ENCODE results near the gene CGB2.
"Not testable (repeated sequence)": the region's sequence is repeated elsewhere in the genome, so short reads cannot be mapped to it uniquely, and the experiment has no call there.

Gene CGB2

DNA sequence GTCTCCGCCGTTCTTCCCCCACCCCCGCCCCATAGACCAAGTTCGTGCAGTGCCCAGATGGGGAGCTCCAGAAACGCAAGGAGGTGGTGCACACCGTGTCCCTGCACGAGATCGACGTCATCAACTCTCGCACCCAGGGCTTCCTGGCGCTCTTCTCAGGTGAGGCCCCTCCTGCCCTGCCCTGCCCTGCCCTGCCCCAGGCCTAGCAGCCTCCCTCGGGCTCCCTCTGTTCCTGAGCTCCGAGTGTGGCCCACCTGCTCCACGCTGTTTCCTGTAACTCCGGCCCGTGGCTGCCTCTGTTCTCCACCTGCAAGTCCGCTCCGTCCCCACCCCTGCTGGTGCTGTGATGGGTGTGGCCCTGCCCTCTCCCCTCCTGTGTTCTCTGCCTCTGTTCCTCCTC lies 21.2 kb upstream of the CGB2 start:
- DNase-seq (ENCODE audit: low spot score), result no peak

DNA sequence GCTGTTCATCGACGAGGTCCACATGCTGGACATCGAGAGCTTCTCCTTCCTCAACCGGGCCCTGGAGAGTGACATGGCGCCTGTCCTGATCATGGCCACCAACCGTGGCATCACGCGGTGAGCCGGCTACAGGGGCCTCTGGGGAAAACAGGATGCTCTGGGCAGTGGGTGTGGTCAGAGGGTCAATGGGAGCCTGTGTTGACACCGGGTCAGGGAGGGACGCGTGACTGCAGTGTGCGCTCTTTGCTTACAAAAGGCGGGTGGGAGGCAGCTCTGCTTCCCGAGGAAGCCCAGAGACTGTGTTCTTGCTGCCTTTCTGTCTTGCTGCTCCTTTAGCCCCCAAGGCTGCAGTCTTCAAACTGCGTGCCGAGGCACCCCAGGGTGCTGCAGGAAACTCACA lies 20.5 kb upstream of the CGB2 start:
- no peak for DNase-seq (ENCODE audit: low spot score)

DNA sequence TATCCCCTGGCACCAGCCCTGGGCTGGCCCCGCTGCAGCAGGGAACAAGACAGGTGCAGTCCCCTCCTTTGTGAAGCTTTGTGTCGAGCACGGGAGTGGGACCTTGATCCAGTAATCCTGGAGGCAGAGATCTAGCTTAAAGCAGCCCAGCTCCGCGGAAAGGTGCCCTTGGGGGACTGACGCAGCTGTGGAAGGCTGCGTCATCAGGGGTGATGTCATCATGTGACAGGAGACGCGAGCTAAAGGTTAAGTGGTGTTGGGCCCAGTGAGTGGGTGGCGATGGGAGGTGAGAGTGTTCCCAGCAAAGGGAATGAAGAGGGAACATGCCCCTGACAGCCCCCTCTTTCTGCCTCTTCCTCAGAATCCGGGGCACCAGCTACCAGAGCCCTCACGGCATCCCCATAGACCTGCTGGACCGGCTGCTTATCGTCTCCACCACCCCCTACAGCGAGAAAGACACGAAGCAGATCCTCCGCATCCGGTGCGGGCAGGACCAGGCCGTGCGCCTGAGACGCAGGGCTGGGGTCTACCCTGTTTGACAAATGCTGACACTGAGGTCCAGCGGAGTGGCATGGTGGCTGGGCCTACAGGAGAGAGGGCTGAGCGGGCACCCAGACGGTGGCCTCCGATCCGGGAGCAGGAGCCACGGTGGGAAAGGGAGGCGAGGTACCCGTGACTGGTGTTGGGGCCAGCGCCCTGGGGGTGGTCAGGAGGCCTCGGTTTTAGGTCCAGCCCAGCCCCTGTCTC lies 17.4 kb upstream of the CGB2 start:
- DNase-seq (ENCODE audit: low spot score), result no peak

DNA sequence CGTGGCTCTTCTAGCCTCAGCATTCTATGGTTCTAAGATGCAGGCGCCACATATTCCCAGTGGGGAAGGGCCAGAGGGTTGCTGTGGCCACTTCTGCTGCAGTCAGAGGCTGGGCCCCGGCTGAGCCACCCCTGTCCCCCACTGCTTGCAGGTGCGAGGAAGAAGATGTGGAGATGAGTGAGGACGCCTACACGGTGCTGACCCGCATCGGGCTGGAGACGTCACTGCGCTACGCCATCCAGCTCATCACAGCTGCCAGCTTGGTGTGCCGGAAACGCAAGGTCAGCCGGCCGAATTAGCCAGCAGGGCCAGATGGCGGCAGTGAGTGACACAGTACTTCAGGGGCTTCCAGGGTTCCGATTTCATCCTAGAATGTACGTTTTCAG lies 16.8 kb upstream of the CGB2 start:
- no peak for DNase-seq (ENCODE audit: low spot score)

DNA sequence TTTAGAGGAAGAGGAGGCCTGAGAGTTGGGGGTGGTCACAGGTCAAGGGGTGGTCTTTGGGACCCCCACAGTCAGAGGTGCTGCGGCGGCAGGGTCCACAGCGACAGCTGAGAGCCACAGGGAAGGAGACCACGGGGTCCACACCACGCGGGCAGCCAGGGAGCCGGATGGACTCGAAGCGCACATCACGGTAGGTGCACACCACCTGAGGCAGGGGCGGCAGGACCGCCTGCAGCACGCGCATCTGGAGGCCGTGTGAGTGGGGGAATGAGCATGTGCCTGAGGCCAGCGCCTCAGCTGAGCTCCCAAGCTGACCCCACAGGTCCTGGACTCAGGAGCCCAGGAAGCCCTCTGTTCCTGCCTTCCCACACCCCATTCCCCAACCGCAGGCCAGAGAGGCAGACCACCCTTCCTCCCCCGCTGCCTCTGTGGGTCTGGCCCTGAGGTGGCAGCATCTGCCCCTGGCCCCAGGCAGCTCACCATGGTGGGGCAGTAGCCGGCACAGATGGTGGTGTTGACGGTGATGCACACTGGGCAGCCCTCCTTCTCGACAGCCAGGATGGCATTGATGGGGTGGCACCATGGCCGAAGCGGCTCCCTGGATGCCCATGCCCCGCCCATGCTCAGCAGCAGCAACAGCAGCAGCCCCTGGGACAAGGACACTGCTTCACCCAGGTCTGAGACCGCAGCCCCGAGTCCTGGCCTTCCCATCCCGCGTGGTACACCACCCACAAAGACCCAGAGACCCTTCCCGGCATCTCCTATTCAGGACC lies 15.4 kb upstream of the CGB2 start:
- no peak for DNase-seq (ENCODE audit: low spot score)

DNA sequence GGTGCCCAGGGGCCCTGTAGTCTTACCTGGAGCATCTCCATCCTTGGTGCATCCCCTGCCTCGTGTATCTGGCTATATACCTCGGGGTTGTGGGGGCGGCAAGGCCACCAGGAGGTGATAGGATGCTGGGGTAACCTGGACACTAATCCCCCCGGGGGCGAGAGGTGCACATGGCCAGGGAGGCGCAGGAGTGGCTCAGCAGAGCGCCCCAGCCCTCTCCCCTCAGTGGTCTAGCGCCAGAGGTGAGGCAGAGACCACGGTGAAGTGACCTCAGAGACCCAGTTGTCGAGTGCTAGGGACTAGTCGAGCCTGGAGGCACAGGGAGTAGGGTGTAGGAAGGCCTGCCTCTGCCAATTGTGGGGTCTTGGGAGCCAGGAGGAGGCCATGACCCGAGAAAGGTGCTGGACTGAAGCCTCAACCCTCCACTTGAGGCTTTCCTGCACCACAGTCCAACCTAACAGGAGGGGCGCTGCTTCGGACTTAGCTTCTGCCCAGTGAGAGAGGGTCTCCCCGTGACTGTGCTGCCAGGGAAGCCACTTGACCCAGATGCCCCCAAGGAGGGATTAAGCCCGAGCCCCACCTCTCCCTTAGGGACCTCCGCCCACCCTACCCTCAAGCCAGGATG lies 14.5 kb upstream of the CGB2 start, which contains the start of gene LHB:
TSS of gene LHB (minus strand) at position 51 of the 625 bp plus-strand sequence. CDS start at position 41, 10 bp downstream.
- no peak for DNase-seq (ENCODE audit: low spot score)

DNA sequence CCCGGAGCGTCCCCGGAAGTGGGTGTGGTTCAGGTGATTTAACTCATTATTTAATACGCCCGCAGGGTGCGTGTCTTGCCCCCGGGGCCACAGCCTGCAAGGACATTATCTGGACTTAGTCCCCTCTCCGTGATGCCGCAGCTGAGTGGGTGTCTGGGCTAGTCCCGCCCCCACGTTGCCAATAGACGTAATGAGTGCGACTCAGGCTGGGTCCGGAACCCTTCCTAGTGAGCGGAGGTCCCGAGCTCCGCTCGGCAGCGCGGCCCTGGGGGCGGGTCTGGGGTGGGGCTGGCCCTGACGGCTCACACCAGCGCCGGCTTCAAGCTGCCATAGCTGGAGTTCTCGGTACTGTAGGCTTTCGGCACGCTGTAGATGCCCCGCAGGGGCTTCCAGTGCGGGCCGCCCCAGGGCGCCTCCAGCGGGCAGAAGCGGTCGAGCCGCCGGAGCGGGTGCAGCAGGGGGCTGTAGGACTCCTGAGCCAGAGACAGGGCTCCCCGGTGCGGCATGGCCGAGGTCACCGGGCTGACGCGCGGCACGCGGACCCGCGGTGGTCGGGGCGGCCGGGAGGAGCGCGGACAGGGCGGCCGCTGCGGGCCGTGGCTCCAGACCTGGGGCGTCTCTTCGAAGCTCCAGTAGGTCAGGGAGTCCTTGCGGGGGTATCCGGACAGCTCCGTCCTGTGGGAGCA lies 13.9 kb upstream of the CGB2 start:
- peak; percentile 13 for DNase-seq (ENCODE audit: low spot score)

DNA sequence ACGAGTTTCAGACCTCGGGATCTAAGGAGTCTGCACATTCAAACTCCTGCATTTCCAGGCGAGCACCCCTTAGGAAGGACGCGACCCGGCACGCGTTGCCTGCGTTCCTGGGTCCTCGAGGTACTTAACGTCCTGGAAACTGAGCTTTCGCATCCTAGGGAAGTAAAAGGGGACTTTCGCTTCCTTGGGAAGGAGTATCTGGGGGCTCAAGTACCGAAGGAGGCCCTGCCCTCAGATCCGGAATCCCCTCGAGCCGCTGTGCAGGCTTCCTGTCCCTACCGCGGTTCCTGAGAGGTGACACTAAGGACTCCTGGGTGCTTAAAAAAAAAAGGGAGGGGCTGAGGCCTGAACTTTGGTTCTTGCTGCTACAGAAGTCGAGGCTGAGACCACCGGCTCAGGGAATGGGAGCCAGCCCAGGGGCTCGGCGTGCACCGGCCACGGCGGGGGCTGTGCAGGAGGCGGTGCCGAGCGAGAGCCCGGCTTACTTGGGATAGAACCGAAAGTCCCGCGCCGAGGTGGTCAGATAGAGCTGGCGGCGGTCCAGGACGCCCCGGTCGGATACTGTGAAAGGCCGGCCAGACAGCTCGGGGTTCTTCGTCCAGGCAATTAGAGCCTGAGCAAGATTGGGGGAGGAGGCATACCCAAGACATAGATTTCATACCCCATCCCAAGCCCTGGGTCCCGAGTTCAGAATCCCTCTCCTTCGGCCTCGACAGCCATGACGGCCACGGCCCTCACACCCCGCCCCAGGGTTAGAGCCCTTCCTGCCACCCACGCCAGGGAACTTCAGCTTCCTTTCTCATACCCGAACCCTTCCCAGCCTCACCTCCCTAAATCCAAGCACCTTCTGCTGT lies 13.1 kb upstream of the CGB2 start:
- DNase-seq (ENCODE audit: low spot score), result not testable (repeated sequence)

DNA sequence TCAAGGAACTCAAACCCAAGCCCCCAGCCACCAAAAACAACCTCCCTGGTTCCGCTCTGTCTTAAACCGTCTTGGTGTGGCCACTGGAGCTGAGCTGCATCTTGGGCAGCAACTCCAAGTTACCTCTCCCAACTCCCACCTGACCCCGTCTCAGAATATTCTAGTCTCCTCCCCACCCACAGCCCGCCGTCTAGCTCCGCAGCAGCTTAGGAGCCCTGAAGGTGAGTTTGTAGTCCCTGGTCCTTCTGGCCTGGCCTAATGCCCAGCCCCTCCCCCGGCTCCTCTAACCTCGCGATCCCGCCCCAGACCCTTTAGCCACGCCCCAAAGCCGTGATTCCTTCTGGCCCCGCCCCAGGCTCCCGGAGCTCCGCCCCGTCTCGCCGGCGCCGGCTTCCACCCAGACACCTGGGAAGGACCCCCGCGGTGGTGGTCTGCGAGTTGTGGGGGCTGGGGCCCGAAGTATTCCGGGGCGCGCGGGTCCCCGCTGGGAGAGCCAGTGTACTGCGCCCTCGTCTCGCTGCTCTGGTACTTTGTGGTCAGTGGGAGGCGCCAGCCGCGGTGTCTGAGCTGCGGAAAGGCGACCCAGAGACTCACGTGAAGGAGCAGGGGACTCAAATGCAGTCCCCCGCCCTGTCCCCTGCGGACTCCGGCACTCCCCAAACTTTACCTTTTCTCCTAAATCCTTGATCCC lies 12.3 kb upstream of the CGB2 start:
- DNase-seq (ENCODE audit: low spot score), result no peak

DNA sequence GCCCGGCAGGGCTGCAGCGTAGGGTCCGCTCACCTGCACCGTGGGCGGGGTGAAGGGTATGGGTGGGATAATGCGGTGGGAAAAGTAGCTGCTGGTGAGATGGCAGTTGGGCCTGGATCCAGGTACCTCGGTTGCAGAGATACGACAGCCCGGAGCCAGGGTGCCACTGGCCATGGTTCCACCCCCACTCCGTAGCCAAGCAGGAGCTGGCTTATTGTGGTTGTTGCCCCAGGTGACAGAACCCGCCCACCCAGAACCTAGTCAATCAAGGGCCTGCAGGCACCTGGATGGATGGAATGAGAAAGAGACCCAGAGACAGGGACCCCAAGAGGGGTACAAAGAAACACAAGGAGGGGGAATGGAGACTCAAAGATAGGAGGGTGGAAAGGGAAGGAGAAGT lies 11.3 kb upstream of the CGB2 start:
- no peak for DNase-seq (ENCODE audit: low spot score)

DNA sequence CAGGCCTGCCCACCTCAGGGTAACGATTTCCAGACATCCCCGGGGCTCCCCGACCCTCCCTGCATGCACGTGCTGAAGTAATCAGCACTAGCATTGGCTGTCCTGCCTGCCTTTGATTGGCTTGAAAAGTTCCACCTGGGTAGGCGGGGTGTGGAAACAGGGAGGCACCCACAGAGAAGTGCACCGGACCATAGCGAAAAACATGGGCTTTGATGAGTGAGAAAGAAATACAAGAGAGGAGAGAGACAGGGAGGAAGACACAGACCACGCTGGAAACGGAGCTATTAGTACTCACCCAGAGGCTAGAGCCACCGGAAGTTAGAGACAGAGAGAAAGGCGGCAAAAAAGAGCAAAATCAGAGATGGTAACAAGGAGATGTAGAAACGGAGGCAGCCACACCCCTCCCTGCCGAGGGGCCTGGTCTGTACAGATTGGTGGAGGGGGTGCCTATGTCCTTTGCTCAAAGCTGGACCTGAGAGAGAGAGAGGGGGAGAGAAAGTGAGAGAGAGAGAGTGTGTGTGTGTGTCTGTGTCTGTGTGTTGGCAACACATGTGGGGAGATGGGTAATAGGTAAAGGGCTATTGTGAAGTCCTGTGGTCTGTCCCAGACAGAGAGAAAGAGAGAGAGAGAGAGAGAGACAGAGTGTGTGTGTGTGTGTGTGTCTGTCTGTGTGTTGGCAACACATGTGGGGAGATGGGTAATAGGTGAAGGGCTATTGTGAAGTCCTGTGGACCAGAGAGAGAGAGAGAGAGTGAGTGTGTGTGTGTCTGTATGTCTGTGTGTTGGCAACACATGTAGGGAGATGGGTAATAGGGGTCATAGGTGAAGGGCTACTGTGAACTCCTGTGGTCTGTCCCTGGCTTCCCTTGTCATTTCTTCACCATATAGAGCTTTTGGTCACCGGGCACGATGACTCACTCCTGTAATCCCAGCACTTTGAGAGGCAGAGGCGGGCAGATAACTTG lies 10.5 kb upstream of the CGB2 start:
- no peak for DNase-seq (ENCODE audit: low spot score)

DNA sequence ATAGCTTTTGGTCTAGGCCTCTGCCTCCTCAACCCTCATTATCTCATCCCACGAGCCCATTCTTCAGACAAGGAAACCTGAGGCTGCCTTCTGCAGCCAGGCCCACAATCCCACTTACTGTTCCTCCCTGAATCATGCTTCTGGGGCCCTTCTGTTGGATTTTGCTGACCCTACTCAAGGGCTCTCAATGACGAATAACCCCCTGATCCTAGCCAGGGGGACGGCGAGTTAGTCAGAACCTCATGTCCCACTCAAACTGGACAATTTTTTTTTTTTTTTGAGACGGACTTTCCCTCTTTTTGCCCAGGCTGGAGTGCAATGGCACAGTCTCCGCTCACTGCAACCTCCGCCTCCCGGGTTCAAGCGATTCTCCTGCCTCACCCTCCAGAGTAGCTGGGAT lies 9.6 kb upstream of the CGB2 start:
- DNase-seq (ENCODE audit: low spot score), result no peak

DNA sequence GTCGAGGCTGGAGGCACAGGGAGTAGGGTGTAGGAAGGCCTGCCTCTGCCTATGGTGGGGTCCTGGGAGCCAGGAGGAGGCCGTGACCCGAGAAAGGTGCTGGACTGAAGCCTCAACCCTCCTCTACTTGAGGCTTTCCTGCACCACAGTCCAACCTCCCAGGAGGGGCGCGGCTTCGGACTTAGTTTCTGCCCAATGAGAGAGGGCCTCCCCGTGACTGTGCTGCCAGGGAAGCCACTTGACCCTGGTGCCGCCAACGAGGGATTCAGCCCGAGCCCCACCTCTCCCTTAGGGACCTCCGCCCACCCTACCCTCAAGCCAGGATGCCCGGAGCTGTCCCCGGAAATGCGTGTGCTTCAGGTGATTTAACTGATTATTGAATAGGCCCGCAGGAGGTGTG lies 7.5 kb upstream of the CGB2 start, which contains the start of gene CGB3:
TSS of gene CGB3 (minus strand) at position 101 of the 400 bp plus-strand sequence. CDS start 362 bp downstream, outside the sequence.
- DNase-seq (ENCODE audit: low spot score), result not testable (repeated sequence)

DNA sequence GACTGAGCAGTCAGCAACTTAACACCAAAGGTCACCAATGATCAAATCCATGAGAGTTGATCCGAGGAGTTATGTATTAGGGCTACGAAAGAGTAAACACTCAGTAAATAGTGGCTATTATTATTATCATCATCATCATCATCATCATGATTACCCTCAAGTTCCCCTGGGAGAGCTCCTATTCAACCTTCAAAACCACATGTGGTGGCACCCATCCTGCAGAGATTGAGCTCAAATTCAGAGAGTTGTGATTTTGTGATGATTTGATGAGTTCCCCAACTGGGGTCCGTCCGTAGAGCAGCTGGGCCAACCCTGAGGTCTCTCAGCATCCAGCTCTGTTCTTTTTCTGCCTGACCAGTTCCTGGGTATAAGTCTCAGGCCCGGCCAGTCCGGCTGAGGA lies 6.6 kb upstream of the CGB2 start:
- DNase-seq (ENCODE audit: low spot score), result not testable (repeated sequence)

DNA sequence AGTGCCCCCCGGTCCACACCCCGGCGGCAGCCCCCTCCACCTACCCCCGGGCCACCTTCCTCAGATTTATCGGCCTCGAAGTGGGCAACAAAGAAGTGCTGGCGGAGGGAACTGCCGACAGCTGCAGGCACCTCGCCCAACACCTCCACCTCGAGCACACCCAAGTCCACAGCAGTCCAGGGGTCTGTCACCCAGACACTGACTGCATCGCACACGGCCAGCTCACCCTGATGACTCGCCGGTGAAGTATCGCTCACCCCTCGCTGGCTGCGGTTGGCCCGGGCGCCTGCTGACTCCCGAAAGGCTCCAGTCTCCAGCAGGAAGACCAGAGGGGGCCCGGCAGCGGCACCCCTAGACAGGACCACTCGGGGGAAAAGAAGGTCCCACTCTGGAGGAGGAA lies 6.1 kb upstream of the CGB2 start:
- not testable (repeated sequence) for DNase-seq (ENCODE audit: low spot score)

DNA sequence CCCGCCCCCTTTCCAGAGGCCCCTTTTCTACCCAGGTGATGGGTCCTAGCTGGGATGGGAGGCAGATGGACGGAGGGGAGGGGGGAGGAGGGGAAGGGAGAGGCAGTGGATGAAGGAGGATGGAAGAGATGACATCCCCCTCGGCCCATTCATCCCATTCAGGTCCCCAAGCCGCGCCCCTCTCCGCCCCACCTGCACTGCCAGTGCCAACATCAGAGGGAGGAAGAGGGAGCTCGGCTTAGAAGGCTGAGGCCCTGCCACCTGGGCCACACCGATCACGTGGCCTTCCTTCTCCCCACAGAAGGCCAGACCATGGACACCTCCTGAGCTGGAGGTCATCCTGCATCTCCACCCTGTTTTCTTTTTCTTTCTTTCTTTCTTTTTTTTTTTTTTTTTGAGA lies 3.0 kb upstream of the CGB2 start:
- not testable (repeated sequence) for DNase-seq (ENCODE audit: low spot score)

DNA sequence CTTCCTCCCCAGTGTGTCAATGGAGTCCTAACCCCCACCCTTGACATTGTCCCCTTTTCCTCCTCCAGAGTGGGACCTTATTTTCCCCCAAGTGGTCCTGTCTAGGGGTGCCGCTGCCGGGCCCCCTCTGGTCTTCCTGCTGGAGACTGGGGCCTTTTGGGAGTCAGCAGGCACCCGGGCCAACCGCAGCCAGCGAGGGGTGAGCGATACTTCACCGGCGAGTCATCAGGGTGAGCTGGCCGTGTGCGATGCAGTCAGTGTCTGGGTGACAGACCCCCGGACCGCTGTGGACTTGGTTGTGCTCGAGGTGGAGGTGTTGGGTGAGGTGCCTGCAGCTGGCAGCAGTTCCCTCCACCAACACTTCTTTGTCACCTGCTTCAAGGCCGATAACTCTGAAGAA lies 1.9 kb upstream of the CGB2 start:
- not testable (repeated sequence) for DNase-seq (ENCODE audit: low spot score)

DNA sequence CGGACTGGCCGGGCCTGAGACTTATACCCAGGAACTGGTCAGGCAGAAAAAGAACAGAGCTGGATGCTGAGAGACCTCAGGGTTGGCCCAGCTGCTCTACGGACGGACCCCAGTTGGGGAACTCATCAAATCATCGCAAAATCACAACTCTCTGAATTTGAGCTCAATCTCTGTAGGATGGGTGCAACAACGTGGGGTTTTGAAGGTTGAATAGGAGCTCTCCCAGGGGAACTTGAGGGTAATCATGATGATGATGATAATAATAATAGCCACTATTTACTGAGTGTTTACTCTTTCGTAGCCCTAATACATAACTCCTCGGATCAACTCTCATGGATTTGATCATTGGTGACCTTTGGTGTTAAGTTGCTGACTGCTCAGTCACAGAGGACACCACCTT lies 1.4 kb upstream of the CGB2 start:
- not testable (repeated sequence) for DNase-seq (ENCODE audit: low spot score)

DNA sequence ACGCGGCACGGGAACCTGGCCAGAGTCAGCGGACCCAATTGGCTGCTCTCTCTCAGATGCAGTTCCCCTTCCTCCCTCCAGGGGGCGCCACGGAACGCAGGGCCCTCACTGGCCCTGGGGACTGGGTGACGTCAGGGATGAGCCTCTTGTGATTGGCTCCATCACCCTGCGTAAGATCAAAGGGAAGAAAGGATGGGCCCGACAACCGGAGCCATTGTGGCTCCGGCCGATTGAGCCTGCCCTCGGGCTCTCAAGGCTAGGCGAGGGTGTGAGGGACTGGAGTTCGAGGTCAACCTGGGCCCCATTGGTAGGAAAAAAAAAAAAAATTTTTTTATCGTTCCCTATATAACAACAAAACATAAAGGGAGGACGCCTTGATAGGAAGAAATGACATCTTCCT lies 5.1 kb downstream of the CGB2 start, which contains the start of gene CGB1:
TSS of gene CGB1 (minus strand) at position 81 of the 400 bp plus-strand sequence. CDS start 184 bp downstream, outside the sequence.
- peak; percentile 58 for DNase-seq (ENCODE audit: low spot score)
